GM19397 (cell line): ENCODE data around the gene MRAS.

Experiments used
- ATAC-seq: cut with Tn5 transposase; IDR thresholded peaks from one replicate; pipeline ENCODE4 v1.9.1; 2021; ENCODE audit warnings: mild to moderate bottlenecking, moderate library complexity; ENCODE audit not compliant: unreplicated experiment

MRAS gene

DNA sequence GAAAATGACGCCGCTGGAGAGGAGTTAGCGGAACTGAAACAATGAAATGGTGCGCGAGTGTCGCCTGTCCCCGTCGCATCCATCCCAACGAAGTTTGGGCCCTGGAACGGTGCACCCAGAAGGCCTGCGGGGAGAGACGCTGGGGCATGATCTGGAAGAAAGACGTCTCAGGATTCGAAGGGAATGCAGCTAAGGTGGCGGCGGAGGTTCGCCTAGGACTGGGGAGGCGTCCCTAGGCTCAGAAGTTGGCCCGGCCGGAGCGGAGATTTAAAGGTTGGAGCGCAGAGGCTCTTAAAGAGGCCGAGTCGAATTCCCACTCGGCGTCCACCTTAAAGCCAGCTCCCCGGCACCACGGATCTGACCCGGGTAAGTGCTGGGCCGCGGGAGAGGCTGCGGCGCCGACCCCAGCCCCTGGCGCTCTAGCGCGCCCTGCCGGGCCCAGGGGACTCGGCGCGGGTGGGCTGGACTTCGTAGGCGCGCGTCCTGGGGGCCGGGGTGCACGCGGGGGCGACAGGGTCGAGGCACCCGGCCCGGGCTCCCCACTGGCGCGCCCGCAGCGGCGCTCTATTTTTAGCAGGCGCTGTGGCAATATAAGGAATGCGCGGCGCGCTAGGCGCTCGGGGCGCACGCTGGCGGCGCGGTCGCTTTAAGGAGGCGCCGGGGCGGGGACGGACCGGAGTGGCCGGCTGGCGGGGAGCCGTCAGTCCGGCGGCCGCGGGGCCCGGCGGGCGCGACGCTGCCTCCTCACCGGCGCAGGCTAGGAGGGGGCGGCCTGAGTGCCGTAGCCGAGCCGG is at the start of gene MRAS:
Gene MRAS, plus strand, starts transcription at position 620 of the 794 bp plus-strand sequence. CDS start 24,305 bp downstream, outside the sequence.
- no peak for ATAC-seq

GRCh38 chr3:138300647-138301046 is 47.7 kb upstream of the MRAS start:
- no peak for ATAC-seq

DNA sequence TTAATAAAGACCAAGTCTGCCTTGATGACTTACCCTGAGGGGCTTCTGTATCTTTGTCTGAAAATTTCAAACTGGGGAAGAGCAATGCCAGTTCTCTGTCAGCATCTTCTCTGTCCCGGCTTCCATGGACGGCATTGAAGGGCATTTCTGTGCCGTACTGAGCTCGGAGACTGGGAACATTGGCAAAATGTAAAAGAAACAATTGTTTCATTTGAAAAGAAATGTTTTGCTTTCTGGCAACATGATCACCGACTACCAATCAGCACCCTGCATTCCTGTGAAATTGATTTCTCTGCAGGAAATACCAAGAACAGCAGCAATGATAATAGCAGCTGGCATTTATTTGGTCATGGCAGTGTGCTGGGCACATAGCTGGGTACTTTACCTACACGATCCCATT is 44.9 kb upstream of the MRAS start:
- no peak for ATAC-seq

GRCh38 chr3:138307899-138308298 is 40.5 kb upstream of the MRAS start:
- ATAC-seq = no peak

DNA sequence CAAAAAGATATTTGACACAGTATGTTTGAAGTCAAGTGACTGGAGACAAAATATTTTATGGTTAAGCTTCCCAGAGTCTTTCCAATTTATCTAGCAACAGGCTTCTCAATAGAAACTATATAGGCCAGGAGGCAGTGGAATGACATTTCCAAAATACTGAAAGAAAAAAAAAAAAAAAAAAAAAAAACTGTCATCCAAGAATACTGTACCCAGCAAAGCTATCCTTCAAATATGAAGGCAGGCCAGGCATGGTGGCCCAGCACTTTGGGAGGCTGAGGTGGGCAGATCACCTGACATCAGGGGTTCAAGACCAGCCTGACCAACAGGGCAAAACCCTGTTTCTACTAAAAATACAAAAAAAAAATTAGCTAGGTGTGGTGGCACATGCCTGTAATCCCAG is 39.6 kb upstream of the MRAS start:
- no peak for ATAC-seq

DNA sequence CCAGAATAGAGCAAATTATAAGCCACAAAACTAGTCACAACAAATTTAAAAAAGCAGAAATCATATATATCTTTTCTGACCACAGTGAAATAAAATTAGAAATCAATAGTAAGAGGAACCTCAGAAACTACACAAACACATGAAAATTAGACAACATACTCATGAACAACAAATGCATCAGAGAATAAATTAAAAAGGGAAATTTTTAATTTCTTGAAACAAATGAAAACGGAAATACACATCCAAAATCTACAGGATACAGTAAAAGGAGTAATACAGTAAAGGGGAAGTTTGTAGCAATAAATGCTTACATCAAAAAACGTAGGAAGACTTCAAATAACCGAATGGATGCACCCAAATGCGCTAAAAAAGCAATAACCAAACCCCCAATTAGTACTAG is 37.9 kb upstream of the MRAS start:
- no peak for ATAC-seq

DNA sequence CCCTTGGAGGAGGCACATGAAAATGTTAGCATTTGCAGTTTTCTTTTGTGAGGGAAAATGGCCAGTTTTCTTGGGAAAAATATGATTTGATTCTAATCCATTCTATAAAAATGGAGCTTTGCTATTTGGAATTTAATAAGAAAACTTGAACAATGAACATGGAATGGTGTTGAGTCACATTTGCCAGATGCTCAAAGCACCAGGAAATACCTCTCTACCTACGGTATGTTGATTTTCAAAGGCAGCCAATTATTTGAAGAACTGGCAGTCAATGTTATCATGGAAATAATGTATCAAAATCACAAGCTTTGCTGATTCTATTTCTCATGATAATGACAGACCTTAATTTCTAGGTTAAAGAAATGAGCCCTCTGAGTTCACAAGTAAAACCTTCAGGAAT is 33.6 kb upstream of the MRAS start:
- no peak for ATAC-seq

DNA sequence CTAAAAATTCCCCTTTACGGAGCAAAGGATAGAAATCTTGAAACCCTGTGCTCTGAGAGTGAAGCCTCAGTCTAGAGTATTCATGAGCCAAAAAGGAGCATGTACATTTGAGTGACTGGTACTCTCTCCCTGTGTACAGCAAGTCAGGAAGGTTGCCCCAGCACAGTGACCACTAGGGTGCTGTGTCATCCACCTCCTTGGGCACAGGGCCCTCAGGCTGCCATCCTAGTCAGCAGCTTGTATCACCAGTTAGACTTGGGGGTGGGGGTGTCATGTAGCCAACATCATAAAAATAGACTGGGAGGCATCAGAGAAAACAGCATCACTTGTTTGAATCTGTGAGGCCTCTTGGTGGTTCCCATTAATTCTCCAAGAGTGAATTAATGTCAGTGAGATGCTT is 30.7 kb upstream of the MRAS start:
- no peak for ATAC-seq

GRCh38 chr3:138323971-138324370 is 24.4 kb upstream of the MRAS start:
- ATAC-seq = no peak

GRCh38 chr3:138325990-138326389 is 22.4 kb upstream of the MRAS start:
- ATAC-seq = no peak

- no peak for ATAC-seq
These were observed 21.3 kb upstream of the MRAS start for GRCh38 chr3:138326866-138327595.

DNA sequence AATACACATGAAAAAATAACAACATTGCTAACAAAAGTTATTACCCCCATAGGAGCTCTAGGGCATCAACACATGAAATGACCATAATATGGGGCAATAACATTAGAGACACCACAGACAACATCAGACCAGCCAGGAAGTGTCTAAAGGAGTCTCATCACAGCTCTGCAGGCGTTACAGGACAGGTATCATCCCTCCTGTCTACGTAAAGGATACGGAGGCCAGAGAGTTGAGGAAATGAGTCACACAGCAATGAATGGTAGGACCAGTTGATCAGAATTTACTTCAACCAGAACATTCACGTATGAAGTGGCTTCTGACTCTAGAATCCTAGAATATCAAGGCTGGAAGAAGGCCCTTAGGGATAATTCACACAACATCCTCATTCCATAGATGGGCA is 20.5 kb upstream of the MRAS start:
- ATAC-seq = no peak

- no peak for ATAC-seq
These were observed 20.0 kb upstream of the MRAS start for GRCh38 chr3:138328341-138328740.

DNA sequence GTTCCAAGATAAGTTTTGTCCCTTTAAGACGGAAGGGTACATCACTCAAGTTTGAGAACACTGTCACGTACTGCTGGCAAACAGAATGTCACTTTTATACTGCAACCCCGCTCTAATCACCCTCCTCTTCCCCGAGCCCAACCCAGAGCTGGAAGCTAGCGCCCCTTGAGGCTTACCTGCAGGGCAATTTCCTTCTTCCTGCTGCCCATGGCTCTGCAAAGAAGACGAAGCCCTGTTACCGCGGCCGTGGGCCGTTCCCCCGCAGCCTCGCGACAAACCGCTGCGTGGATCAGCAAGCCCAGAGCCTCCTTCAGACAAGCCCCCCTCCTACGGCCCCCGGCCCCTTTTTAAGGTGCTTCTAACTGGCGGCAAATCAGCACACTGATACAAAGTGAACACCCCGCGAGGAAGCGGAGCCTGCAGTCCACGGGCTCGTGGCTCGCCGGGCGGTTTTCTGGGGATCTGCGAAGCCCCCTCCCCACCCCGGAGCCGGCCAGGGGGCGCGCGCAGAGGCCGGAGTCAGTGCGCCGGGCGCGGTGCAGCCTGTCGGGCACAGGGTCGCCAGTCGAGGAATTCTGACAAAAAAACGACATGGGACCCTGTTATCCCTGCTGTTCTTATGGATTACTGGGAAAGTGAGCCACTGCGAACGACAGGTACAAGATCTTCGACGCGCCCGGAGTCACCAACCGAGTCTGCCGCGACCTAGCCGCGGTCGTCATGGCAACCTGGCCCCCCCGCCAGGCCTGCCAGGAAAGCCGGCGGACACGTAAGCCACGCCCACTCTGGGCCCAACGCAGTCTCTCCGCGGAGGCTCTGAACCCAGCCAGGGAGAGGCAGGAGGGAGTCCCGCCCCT is 19.0 kb upstream of the MRAS start, which contains the start of gene NME9:
Gene NME9, minus strand, starts transcription at position 725 of the 857 bp plus-strand sequence. Its CDS starts 516 bp downstream, at position 209.
- ATAC-seq = peak; percentile 74

DNA sequence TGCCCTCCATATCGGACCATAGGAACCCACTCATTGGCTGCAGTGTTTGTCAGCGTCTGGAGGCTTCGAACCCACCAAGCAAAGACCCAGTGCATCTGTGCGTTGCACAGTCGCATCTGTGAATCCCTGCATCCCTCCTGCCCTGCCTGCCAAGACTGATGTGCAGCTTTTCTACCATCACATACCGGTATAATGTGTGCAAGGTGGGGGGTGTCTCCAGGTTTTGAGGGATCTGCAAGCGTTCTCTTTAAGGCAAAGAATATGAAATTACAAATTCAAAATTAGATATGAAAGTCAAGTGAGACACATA is 18.4 kb upstream of the MRAS start:
- no peak for ATAC-seq

GRCh38 chr3:138331143-138331894 is 17.1 kb upstream of the MRAS start:
- no peak for ATAC-seq

GRCh38 chr3:138332472-138333073 is 15.8 kb upstream of the MRAS start:
- no peak for ATAC-seq

DNA sequence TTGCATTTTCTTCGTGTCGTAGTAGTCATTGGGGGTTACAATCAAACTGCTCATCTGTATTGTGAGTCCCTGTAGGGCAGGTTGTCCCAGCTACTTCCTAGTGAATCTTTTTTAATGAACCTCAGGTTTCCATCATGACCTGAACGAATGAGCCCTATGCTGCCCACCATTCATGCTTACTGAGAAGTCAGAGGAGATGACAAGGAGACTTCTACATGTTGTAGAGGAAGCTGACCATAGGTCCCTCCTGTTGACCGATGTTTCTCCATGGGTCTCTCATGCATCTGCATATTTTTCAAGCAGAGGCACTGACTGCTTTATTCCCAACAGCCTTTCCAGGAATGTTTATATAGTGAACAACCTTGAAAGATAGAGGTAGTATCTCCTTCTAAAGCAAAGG is 13.8 kb upstream of the MRAS start:
- ATAC-seq = no peak

DNA sequence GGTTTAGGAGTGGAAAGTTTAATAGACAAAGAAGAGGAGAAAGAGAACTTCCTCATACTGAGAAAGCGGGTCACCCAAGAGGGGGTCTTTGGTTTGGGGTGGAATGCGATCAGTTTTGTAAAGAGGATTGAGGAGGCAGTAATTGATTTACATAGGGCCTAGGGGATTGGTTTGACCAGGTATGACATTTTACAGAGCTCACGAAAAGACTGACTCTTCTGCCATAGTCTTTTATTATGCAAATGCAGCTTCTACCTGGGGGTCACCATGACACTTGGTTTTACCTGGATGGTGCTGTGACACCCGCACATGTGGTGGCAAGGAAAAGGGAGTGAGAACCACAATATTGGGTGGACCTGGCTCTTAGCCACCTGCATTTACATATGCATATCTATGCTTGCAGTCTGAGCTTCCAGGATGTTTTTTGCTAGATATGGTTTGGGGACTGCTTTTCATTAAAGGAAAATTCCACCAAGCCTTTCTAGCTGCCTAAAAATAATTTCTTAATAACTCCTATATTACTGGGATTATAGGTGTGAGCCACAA is 11.9 kb upstream of the MRAS start:
- ATAC-seq = no peak

DNA sequence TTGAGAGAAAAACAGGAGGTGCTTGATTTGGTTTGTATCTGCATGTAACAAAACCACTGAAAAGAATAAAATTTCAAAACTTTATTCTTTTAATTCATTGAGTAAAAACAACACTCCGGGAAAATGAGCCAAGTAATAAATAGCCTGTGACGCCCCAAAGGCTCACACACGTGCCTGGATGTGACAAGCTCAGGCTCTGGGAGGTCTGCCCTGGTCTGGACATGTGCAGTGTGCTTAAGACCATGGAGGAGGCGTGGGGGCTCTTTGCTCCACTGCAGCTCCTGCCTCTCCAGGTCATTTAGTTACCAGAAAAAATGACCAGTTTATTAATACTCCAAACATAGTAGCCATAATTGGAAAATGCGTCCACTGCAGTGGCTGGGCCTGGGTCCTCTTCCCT is 10.1 kb upstream of the MRAS start:
- ATAC-seq = no peak
